MM.1S (cell line): Measurements from ENCODE around the gene TRAPPC3.
A peak's percentile ranks its signal among the peaks of the same experiment; 100 is the strongest.

Experiments
- DNase-seq: peaks from one replicate; pipeline ENCODE4 v3.0.0-alpha.2; 2015
- H2AFZ ChIP-seq: fragments of 300-600 bp; sonication (generic); 2 replicates; pipeline ENCODE4 v1.6.0; 2016; ENCODE audit warnings: antibody characterized with exemption, low read length
- H3F3A ChIP-seq: fragments of 300-600 bp; sonication (generic); 2 replicates; pipeline ENCODE4 v1.6.1; 2016; ENCODE audit warnings: mild to moderate bottlenecking, antibody characterized with exemption, low read length, moderate library complexity, mixed read lengths; ENCODE audit not compliant: insufficient read depth
- H3K27ac ChIP-seq: fragments of 300-600 bp; sonication (generic); 2 replicates; pipeline ENCODE4 v1.5.1; 2016; ENCODE audit warnings: mild to moderate bottlenecking, low read length
- H3K27me3 ChIP-seq: fragments of 300-600 bp; sonication (generic); replicated peaks from 2 replicates; pipeline ENCODE4 v1.6.0; 2016; ENCODE audit warnings: low read length; ENCODE audit not compliant: insufficient read depth
- H3K36me3 ChIP-seq: fragments of 300-600 bp; sonication (generic); replicated peaks from 2 replicates; pipeline ENCODE4 v1.6.1; 2016; ENCODE audit warnings: mild to moderate bottlenecking, low read length, mixed read lengths; ENCODE audit not compliant: insufficient read depth
- H3K4me1 ChIP-seq: fragments of 300-600 bp; sonication (generic); 2 replicates; pipeline ENCODE4 v1.6.1; 2016; ENCODE audit warnings: low read length, mixed read lengths
- H3K4me2 ChIP-seq: fragments of 300-600 bp; sonication (generic); 2 replicates; pipeline ENCODE4 v1.6.0; 2016; ENCODE audit warnings: low read depth, low read length
- H3K4me3 ChIP-seq: fragments of 300-600 bp; sonication (generic); 2 replicates; pipeline ENCODE4 v1.5.1; 2016; ENCODE audit warnings: low read length, mixed read lengths
- H3K79me2 ChIP-seq: fragments of 300-600 bp; sonication (generic); 2 replicates; pipeline ENCODE4 v1.6.1; 2016; ENCODE audit warnings: mixed run types, low read length, mixed read lengths
- H3K9ac ChIP-seq: fragments of 300-600 bp; sonication (generic); 2 replicates; pipeline ENCODE4 v1.6.1; 2016; ENCODE audit warnings: low read length, mixed read lengths
- H3K9me2 ChIP-seq: fragments of 300-600 bp; sonication (generic); replicated peaks from 2 replicates; pipeline ENCODE4 v1.6.1; 2016; ENCODE audit warnings: mild to moderate bottlenecking, low read length, mixed read lengths; ENCODE audit not compliant: insufficient read depth
- H3K9me3 ChIP-seq: fragments of 300-600 bp; sonication (generic); replicated peaks from 2 replicates; pipeline ENCODE4 v1.6.1; 2016; ENCODE audit warnings: mild to moderate bottlenecking, low read length, mixed read lengths; ENCODE audit not compliant: insufficient read depth
- H4K20me1 ChIP-seq: fragments of 300-600 bp; sonication (generic); 2 replicates; pipeline ENCODE4 v1.6.1; 2016; ENCODE audit warnings: mild to moderate bottlenecking, low read length, moderate library complexity, mixed read lengths; ENCODE audit not compliant: insufficient read depth
- EZH2 ChIP-seq: fragments of 300-600 bp; sonication (generic); optimal IDR thresholded peaks from 2 replicates; pipeline ENCODE3; 2017; ENCODE audit warnings: low read depth, mild to moderate bottlenecking, antibody characterized with exemption, low read length, mixed read lengths
- EZH2phosphoT487 ChIP-seq: fragments of 300-600 bp; sonication (generic); IDR thresholded peaks from 2 replicates; pipeline ENCODE4 v1.6.1; 2018; ENCODE audit warnings: antibody characterized with exemption, low read length
- TF ChIP-seq, protein P1 (sequence below): fragments of 300-600 bp; sonication (generic); IDR thresholded peaks from 2 replicates; pipeline ENCODE4 v1.5.1; 2016; ENCODE audit warnings: antibody characterized with exemption, low read length, mixed read lengths

TRAPPC3 gene

DNA sequence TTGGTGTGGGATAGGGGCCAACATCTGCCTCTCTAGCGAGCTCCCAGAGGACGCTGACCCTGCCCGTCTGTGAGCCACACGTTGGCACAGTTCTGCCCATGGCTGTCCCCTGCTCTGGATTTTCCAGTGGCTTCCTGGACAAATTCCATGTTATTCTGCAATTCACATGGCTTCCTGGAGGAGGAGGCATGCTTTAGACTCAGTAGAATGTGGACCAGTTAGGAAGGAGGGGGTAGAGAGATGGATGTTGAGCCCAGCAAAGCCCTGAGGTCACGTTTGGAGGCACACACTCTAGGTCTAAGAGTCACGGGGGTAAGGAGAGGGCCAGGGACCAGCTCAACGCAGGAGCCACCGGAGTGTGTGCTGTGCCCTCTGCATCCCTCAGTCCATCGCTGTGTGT, 36.5 kb downstream of the TRAPPC3 start:
- Histone ChIP-seq H3K4me1 (no peaks in the 10 kb centered on the region), H3K79me2 (no peaks in the 10 kb centered on the region), H3K36me3 (no peaks in the 10 kb centered on the region), H3F3A (no peaks in the 10 kb centered on the region), H2AFZ (no peak overlapping the region), H3K27me3 (no peaks in the 10 kb centered on the region), H3K4me2 (no peak overlapping the region), H3K9ac (no peak overlapping the region), H3K27ac (no peak overlapping the region), H3K4me3 (no peak overlapping the region), H3K9me3 (no peaks in the 10 kb centered on the region), H4K20me1 (no peaks in the 10 kb centered on the region), H3K9me2 (no peaks in the 10 kb centered on the region)
- TF ChIP-seq EZH2 = no peak
- TF ChIP-seq EZH2phosphoT487 = no peak
- TF ChIP-seq, protein P1, sequence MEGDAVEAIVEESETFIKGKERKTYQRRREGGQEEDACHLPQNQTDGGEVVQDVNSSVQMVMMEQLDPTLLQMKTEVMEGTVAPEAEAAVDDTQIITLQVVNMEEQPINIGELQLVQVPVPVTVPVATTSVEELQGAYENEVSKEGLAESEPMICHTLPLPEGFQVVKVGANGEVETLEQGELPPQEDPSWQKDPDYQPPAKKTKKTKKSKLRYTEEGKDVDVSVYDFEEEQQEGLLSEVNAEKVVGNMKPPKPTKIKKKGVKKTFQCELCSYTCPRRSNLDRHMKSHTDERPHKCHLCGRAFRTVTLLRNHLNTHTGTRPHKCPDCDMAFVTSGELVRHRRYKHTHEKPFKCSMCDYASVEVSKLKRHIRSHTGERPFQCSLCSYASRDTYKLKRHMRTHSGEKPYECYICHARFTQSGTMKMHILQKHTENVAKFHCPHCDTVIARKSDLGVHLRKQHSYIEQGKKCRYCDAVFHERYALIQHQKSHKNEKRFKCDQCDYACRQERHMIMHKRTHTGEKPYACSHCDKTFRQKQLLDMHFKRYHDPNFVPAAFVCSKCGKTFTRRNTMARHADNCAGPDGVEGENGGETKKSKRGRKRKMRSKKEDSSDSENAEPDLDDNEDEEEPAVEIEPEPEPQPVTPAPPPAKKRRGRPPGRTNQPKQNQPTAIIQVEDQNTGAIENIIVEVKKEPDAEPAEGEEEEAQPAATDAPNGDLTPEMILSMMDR = no peak
- no peak for DNase-seq

DNA sequence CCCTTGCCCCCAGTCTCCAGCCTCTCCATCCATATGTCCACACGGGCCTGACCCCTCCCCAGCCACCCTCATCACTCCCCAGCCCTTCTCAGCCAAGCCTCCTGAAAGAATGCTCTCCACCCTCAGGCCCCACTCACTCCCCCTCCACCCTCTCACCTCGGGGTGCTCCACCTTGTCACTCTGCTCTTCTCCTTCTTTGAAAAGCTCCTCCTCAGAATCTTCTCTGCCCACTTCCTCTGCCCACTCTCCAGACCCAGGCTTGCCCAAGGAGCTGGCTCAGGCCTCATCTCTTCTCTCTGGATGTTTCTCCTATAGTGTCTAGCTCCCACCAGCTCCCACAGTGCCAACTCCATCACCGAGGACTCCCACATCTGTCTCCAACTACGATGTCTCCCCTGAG, 38.1 kb downstream of the TRAPPC3 start:
- no peaks in the 10 kb centered on the region for H3K36me3 ChIP-seq
- H4K20me1 ChIP-seq = no peaks in the 10 kb centered on the region
- no peak overlapping the region for H3K9ac ChIP-seq
- DNase-seq = no peak
- no peak overlapping the region for H3K4me2 ChIP-seq
- H3K9me2 ChIP-seq = no peaks in the 10 kb centered on the region
- no peaks in the 10 kb centered on the region for H3K9me3 ChIP-seq
- no peak overlapping the region for H2AFZ ChIP-seq
- H3K4me3 ChIP-seq = no peak overlapping the region
- H3K79me2 ChIP-seq = no peaks in the 10 kb centered on the region
- no peaks in the 10 kb centered on the region for H3K4me1 ChIP-seq
- no peaks in the 10 kb centered on the region for H3F3A ChIP-seq
- no peaks in the 10 kb centered on the region for H3K27me3 ChIP-seq
- TF ChIP-seq EZH2 (no peak), EZH2phosphoT487 (no peak)
- TF ChIP-seq, protein P1 = no peak
- H3K27ac ChIP-seq = no peak overlapping the region

- Histone ChIP-seq H3F3A (no peaks in the 10 kb centered on the region), H3K79me2 (no peaks in the 10 kb centered on the region), H3K27ac (no peak overlapping the region), H3K4me2 (no peak overlapping the region), H3K4me1 (no peaks in the 10 kb centered on the region), H3K9me2 (no peaks in the 10 kb centered on the region), H3K9ac (no peak overlapping the region), H3K4me3 (no peak overlapping the region), H3K27me3 (no peaks in the 10 kb centered on the region), H2AFZ (peak overlapping the region; percentile 52; the same call in 1 of the 2 replicates), H3K9me3 (no peaks in the 10 kb centered on the region), H3K36me3 (no peaks in the 10 kb centered on the region), H4K20me1 (no peaks in the 10 kb centered on the region)
- TF ChIP-seq, protein P1 = no peak
- TF ChIP-seq EZH2phosphoT487 (no peak), EZH2 (no peak)
- no peak for DNase-seq
Observed at GRCh38 chr1:36109041-36109679, 40.1 kb downstream of the TRAPPC3 start.
